Central memory CD8-positive, alpha-beta T cell (primary cell): ENCODE results near the gene ATP8B3.
A peak's percentile ranks its signal among the peaks of the same experiment; 100 is the strongest.

Source experiments
- ATAC-seq: fragments of 150-1000 bp; cut with Tn5 transposase; replicated peaks from 2 replicates; pipeline ENCODE4 v1.10.0; 2022; ENCODE audit warnings: mild to moderate bottlenecking, moderate FRiP score, moderate number of reproducible peaks; ENCODE audit not compliant: poor library complexity, severe bottlenecking; ENCODE audit errors: extremely low read depth
- DNase-seq, 2 donors: peaks; one replicate each; pipeline ENCODE4 v3.0.0; 2021; ENCODE audit warnings: low spot score in 2 of 2
- H3K27ac Mint-ChIP-seq: one replicate; pipeline ENCODE4 v1.8.0; 2022; ENCODE audit warnings: low read depth, mild to moderate bottlenecking, moderate library complexity, mixed read lengths
- H3K27me3 Mint-ChIP-seq: one replicate; pipeline ENCODE4 v1.8.0; 2022; ENCODE audit warnings: mixed read lengths
- H3K36me3 Mint-ChIP-seq: one replicate; pipeline ENCODE4 v1.8.0; 2022; ENCODE audit warnings: mild to moderate bottlenecking, moderate library complexity, mixed read lengths; ENCODE audit not compliant: insufficient read depth
- H3K4me1 Mint-ChIP-seq: one replicate; pipeline ENCODE4 v1.8.0; 2022; ENCODE audit warnings: mixed read lengths
- H3K4me3 Mint-ChIP-seq: one replicate; pipeline ENCODE4 v1.8.0; 2022; ENCODE audit warnings: mild to moderate bottlenecking, moderate library complexity, mixed read lengths
- H3K9me3 Mint-ChIP-seq: one replicate; pipeline ENCODE4 v1.8.0; 2022; ENCODE audit warnings: mixed read lengths

The ATP8B3 gene

DNA sequence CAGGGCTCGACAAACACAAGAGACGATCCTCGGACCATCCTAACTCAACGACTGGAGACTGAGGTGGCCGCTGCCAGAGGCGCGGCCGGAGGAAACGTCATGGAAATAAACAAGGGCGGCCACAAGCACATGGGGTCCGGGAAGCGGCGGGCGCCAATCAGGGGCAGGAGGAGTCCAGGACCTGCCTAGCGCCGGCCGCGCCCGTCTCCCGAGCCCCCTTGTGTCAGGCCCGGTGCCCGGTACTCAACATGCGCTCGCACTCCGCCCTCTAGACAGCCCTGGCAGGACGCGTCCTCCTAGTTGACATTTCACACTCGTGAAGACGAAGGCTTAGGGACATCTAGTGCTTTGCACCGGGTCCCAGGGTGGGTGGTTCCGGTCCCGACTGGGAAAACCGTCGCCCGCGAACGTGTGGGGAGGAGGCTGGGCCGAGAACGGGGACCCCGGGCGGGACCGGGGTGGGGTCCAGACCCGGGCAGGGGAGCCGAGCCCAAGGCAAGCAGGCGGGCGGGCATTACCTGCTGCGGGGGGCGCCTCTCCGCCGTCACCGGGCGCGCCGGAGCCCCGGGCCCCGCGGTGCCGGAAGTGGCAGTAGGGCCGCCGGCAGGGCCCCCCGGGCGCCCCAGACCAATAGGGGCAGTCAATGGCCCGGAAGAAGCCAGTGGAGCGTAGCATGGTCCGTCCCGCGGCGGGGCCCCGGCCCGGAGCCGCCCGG lies 35.8 kb upstream of the ATP8B3 start:
- ATAC-seq (peak; percentile 21), DNase-seq (no peak)
- peak overlapping the region; percentile 84 for H3K4me3 Mint-ChIP-seq
- H3K36me3 Mint-ChIP-seq, result peaks cover 30% of the 10 kb centered on the region
- H3K27me3 Mint-ChIP-seq, result no peaks in the 10 kb centered on the region
- H3K27ac Mint-ChIP-seq, result peak overlapping the region; percentile 91
- H3K9me3 Mint-ChIP-seq, result no peaks in the 10 kb centered on the region
- peaks cover 35% of the 10 kb centered on the region for H3K4me1 Mint-ChIP-seq

DNA sequence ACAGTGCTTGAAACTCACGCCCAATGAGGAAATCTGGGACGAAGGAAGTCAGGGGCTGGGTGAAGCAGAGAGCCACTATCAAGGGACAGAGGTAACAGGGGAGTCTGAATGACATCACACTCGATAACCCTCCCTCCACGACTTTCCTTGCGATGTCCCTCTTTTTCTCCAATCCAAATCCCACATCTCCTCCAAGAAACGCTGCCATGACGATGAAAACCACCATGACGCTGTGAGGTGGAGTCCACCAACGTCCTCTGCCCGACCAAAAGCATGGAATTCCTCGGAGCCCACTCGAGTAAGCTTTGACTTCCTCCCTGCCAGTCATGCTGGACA lies 35.2 kb upstream of the ATP8B3 start:
- Mint-ChIP-seq H3K9me3 (no peaks in the 10 kb centered on the region), H3K27me3 (no peaks in the 10 kb centered on the region), H3K36me3 (peaks cover 30% of the 10 kb centered on the region), H3K4me3 (peak overlapping the region; percentile 84), H3K27ac (peak overlapping the region; percentile 91), H3K4me1 (peaks cover 39% of the 10 kb centered on the region)
- ATAC-seq (no peak), DNase-seq (no peak)

DNA sequence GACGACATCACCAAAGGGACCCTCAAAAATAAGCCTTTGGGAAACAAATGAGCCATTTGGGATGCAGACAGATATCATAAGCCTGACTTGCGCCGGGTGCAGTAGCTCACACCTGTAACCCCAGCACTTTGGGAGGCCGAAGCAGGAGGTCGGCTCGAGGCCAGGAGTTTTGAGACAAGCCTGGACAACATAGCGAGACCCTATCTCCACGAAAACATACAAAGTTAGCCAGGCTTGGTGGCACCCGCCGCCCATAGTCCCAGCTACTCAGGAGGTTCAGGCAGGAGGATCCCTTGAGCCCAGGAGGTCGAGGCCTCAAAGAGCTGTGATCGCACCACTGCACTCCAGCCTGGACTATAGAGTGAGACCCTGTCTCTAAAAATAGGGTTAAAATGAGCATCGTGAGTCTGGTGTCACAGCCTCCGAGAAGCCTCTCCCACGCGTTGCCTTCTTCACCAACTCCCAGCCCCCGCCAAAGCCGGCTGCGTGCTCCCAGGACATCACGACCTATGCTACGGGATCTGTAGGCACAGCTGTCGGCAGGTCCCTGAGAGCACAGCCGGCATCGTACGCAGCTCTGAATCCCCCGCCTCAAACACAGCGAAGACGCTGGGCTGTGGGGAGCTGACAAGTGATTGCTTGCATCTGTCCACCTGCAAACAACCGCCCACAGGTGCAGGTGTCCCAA lies 34.6 kb upstream of the ATP8B3 start:
- DNase-seq (no peak), ATAC-seq (no peak)
- H3K4me3 Mint-ChIP-seq, result peak overlapping the region; percentile 84
- H3K27ac Mint-ChIP-seq, result peak overlapping the region; percentile 91
- H3K27me3 Mint-ChIP-seq, result no peaks in the 10 kb centered on the region
- H3K9me3 Mint-ChIP-seq, result no peaks in the 10 kb centered on the region
- H3K4me1 Mint-ChIP-seq, result peaks cover 45% of the 10 kb centered on the region
- peaks cover 34% of the 10 kb centered on the region for H3K36me3 Mint-ChIP-seq

DNA sequence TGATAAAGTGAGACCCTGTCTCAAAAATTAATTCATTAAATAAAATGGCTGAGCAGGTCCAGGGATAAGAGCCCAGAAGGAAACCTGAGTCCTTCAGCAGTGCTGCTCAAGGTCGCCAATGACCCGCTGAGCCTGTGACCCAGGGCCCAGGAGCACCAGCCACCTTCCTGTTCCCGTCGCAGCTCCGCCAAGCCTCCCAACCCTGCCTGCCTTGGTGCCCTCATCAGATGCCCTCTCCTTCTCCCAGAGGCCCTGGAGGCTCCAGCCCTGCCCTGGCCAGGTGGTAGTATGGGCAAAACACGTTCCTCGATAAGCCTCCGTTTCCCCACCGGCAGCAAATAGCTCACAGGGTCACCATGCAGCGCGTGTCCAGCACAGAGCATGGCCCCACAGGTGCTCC lies 33.6 kb upstream of the ATP8B3 start:
- Mint-ChIP-seq H3K27me3 (no peaks in the 10 kb centered on the region), H3K27ac (peak overlapping the region; percentile 89), H3K36me3 (peaks cover 32% of the 10 kb centered on the region), H3K4me3 (peak overlapping the region; percentile 84), H3K9me3 (no peaks in the 10 kb centered on the region), H3K4me1 (peaks cover 47% of the 10 kb centered on the region)
- ATAC-seq (no peak), DNase-seq (no peak)

DNA sequence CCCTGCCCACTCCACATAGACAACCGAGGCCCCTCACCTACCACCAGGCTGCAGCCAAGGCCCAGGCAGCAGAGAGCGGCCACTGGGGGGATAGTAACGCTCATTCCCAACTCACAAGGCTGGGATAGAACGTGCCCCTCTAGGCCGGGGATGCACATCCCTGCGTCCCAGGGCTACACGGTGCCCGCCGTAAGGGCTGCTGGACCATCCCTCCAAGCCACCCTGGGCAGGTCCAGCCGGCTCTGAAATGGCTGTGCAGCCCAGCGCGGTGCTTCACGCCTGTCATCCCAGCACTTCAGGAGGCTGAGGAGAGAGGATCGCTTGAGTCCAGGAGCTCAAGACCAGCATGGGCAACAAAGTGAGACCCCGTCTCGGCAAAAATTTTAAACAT lies 33.0 kb upstream of the ATP8B3 start:
- Mint-ChIP-seq H3K9me3 (no peaks in the 10 kb centered on the region), H3K27me3 (no peaks in the 10 kb centered on the region), H3K4me3 (no peak overlapping the region), H3K27ac (no peak overlapping the region), H3K4me1 (peaks cover 52% of the 10 kb centered on the region), H3K36me3 (peaks cover 32% of the 10 kb centered on the region)
- ATAC-seq (no peak), DNase-seq (no peak)

DNA sequence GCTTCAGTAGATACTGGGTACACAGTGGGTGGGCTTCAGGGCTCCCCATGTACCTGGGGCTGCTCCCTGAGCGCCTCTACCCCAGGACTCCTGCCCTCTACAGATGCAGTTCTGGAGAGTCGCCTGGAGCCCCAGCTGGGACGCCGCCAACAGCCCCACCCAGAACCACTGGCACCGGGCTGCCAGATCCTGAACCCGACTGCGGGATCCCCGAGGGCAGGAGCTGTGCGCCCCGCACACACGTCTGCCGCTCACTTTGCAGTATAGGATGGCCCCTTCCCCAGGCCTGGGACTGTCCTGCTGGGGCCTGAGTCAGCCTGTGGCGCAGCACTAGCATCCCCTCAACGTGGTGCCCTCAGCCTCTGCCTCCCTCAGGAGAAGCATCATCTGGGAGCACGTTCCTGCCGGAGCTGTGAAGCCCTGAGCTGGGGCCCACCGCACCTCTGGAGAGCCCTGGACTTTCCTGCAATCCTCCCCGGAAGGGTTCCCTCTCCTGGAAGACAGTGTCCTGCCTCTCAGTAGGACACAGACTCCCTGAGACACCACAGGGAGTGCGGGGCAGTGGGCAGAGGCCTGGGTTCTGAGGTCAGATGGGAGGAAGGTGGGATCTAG lies 32.5 kb upstream of the ATP8B3 start:
- H3K4me1 Mint-ChIP-seq, result peaks cover 57% of the 10 kb centered on the region
- H3K9me3 Mint-ChIP-seq, result no peaks in the 10 kb centered on the region
- no peak overlapping the region for H3K4me3 Mint-ChIP-seq
- no peak for DNase-seq
- no peak overlapping the region for H3K27ac Mint-ChIP-seq
- peaks cover 33% of the 10 kb centered on the region for H3K36me3 Mint-ChIP-seq
- ATAC-seq, result no peak
- H3K27me3 Mint-ChIP-seq, result no peaks in the 10 kb centered on the region

DNA sequence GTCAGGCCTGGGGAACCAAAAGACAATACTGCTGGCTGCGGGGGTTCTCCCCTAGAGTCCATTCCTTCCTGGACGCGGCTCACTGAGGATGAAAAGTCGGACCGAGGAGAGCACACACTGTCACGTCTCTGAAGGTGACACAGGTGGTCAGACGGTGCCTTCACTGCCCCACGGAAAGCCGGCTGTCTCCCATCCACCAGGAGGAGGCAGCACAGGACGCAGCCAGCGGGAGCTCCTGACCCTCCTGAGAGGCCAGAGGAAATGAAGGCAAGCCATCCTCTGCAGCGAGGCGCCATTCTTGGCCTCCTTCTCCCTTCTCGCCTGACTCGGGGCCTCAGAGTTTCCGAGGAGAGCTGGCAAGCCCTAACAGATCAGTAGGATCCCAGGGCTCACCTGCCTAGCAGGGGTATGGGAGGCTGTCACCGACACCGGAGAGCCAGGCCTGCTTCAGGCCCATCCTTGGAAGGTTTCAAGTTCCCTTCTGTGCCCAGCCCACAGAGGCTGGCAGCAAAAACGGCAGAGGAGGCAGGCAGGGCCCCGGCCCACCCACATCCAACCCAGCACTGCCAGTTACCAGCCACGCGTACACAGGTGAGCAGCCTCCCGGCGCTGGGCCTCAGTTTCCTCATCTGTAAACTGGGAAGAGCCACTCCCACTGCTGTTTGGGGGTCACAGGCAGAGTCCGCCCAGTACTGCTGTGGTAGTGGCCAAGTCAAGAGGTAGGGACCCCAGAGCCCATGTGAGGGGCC lies 31.7 kb upstream of the ATP8B3 start:
- DNase-seq, result no peak
- peaks cover 31% of the 10 kb centered on the region for H3K36me3 Mint-ChIP-seq
- no peaks in the 10 kb centered on the region for H3K27me3 Mint-ChIP-seq
- H3K4me3 Mint-ChIP-seq, result no peak overlapping the region
- H3K4me1 Mint-ChIP-seq, result peaks cover 59% of the 10 kb centered on the region
- peak overlapping the region; percentile 53 for H3K27ac Mint-ChIP-seq
- no peaks in the 10 kb centered on the region for H3K9me3 Mint-ChIP-seq
- ATAC-seq, result no peak

DNA sequence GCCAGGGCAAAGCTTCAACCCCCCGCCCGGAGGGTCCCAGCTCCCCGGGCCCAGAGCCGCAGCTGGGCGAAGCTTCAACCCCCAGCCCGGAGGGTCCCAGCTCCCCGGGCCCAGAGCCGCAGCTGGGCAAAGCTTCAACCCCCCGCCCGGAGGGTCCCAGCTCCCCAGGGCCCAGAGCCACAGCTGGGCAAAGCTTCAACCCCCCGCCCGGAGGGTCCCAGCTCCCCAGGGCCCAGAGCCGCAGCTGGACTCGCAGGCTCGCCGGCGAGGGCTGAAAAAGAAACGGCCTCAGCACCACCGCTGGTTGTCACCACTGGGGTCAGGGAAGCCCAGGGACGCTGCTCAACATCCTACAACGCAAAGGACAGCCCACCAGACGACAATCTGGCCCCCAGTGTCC lies 31.0 kb upstream of the ATP8B3 start:
- Mint-ChIP-seq H3K4me3 (no peak overlapping the region), H3K27me3 (no peaks in the 10 kb centered on the region), H3K4me1 (peaks cover 59% of the 10 kb centered on the region), H3K27ac (peak overlapping the region; percentile 53), H3K36me3 (peaks cover 36% of the 10 kb centered on the region), H3K9me3 (no peaks in the 10 kb centered on the region)
- ATAC-seq (no peak), DNase-seq (no peak)

DNA sequence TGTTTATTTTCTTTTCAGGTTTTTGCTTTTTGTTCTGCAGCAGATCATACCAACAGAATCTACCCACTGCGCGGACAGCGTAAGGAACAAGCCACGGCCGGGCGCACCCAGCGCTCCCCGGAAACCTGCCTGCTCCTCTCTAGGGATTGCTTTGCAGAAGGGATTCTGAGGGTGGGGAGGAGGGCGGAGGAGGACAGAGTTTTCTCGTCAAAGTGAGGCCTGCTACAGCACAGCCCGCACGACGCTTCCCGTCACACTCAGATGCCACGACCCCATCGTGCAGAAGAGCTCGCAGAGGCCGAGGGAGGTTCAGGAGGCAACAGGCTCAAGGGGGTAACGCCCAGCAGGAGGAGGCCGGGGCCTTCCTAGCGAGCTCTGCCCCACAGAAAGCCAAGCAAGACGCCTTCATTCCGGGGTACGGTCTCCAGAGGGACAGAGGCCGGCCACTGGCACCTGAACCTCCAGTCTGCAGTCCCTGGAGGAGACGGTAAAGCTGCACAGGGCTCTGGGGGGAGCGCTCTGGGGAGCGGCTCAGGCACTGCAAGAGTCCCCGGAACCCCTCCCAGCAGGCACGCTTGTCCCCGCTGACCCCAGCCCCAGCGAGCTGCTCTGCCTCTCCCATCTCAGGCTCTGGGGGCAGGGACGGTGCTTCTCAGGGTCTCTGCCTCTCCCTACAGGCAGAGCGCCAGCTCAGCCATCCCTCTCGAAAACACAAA lies 29.3 kb upstream of the ATP8B3 start:
- Mint-ChIP-seq H3K4me1 (peaks cover 51% of the 10 kb centered on the region), H3K27ac (no peak overlapping the region), H3K9me3 (no peaks in the 10 kb centered on the region), H3K27me3 (no peaks in the 10 kb centered on the region), H3K4me3 (no peak overlapping the region), H3K36me3 (peaks cover 34% of the 10 kb centered on the region)
- DNase-seq (no peak), ATAC-seq (no peak)

DNA sequence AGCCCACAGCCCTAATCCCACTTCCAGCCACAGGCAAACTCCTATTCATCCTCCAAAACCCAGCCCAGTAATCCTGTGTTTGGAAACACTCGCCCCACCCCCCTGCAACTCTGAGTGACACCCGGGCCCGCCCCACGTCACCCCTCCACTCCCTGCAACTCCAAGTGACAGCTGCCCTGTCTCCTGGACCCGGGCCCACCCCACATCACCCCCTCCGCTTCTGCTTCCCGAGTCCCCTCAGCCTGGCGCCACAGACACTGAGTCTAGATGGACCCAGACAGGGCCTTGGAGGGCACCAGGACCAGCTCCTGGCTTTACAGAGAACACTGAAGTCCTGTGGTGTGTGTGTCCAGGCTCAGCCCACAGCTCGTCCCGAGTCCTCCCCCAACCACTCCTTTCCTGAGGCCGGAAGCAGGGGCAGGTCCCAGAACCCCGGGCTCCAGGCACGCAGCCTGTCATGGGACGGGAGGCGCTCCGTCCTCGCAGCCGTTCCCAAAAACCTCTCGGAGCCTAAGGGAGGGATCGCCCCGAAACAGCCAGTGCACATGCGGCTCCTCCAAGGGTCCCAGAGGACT lies 28.6 kb upstream of the ATP8B3 start:
- no peaks in the 10 kb centered on the region for H3K9me3 Mint-ChIP-seq
- H3K4me3 Mint-ChIP-seq, result no peak overlapping the region
- H3K27me3 Mint-ChIP-seq, result no peaks in the 10 kb centered on the region
- peak overlapping the region; percentile 57 for H3K27ac Mint-ChIP-seq
- H3K4me1 Mint-ChIP-seq, result peaks cover 50% of the 10 kb centered on the region
- DNase-seq (no peak), ATAC-seq (no peak)
- H3K36me3 Mint-ChIP-seq, result peaks cover 30% of the 10 kb centered on the region

DNA sequence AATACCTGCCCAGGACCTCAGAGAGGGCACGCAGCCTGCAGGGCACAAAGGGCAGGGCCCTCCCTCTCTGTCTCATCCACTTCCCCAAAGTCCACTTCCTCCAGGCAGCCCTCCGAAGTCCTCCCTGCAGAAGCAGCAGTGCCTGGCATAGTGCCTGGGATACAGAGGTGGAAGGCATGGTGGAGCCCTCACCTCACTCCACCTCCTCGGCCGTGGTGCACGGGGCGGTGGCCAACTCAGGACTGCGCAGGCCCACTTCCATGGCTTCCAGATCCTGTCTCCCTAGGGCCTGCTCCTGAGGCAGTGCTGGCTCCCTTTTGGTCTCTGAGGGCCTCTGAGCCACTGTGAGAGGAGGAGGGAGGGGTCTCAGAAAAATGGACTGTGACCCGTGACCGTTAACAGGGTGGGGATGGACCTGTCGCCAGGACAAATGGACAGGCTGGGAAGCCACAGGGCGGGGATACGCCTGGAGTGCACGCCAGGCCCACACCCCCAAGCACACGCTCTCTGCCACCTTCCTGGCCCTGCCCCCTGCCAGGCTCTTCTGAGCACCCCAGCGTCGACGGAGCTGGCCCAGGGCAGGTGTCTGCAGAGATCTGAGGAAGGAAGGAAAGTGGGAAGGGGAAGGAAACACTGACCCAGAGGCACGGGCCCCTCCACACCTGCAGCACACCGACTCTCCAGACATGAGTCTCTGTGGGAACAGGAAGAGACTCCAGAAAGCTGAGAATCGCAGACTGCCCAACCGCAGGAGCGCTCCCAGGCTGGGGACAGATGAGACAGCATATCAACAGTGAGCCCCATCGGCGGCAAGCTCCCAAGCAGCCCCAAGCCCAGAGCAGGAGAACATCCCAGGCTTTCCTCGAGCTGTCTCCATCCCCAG lies 27.8 kb upstream of the ATP8B3 start:
- Mint-ChIP-seq H3K4me3 (no peak overlapping the region), H3K27ac (peak overlapping the region; percentile 57), H3K27me3 (no peaks in the 10 kb centered on the region), H3K9me3 (no peaks in the 10 kb centered on the region), H3K4me1 (peaks cover 49% of the 10 kb centered on the region), H3K36me3 (peaks cover 30% of the 10 kb centered on the region)
- DNase-seq (no peak), ATAC-seq (no peak)
